GM06990 (cell line): ENCODE data around the gene WWTR1.

ENCODE experiments used
- DNase-seq: peaks from one replicate; pipeline ENCODE4 v3.0.0-alpha.2; 2011; ENCODE audit not compliant: insufficient read length; ENCODE audit errors: extremely low read depth
- H3K27me3 ChIP-seq: replicated peaks from 2 replicates; pipeline ENCODE4 v1.6.0; 2011; ENCODE audit warnings: low read length; ENCODE audit not compliant: control insufficient read depth, insufficient read depth
- H3K36me3 ChIP-seq: 2 replicates; pipeline ENCODE4 v1.5.1; 2011; ENCODE audit warnings: low read length; ENCODE audit not compliant: control insufficient read depth, insufficient read depth
- H3K4me3 ChIP-seq: replicated peaks from 2 replicates; pipeline ENCODE4 v1.5.1; 2011; ENCODE audit warnings: low read depth, mild to moderate bottlenecking, control low read depth, low read length
- TF ChIP-seq, protein P1 (sequence below): IDR thresholded peaks from 2 replicates; pipeline ENCODE4 v1.5.1; 2011; ENCODE audit warnings: low read length, control low read depth, mild to moderate bottlenecking, inconsistent platforms; ENCODE audit not compliant: insufficient read depth, poor library complexity, severe bottlenecking

Gene WWTR1

GRCh38 chr3:149660462-149660861 is 2.6 kb upstream of the WWTR1 start:
- no peaks in the 10 kb centered on the region for H3K36me3 ChIP-seq
- H3K27me3 ChIP-seq = no peaks in the 10 kb centered on the region
- DNase-seq = no peak
- TF ChIP-seq, protein P1, sequence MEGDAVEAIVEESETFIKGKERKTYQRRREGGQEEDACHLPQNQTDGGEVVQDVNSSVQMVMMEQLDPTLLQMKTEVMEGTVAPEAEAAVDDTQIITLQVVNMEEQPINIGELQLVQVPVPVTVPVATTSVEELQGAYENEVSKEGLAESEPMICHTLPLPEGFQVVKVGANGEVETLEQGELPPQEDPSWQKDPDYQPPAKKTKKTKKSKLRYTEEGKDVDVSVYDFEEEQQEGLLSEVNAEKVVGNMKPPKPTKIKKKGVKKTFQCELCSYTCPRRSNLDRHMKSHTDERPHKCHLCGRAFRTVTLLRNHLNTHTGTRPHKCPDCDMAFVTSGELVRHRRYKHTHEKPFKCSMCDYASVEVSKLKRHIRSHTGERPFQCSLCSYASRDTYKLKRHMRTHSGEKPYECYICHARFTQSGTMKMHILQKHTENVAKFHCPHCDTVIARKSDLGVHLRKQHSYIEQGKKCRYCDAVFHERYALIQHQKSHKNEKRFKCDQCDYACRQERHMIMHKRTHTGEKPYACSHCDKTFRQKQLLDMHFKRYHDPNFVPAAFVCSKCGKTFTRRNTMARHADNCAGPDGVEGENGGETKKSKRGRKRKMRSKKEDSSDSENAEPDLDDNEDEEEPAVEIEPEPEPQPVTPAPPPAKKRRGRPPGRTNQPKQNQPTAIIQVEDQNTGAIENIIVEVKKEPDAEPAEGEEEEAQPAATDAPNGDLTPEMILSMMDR = no peak
- no peak overlapping the region for H3K4me3 ChIP-seq

GRCh38 chr3:149658744-149659497 is 1.1 kb upstream of the WWTR1 start:
- Histone ChIP-seq H3K4me3 (peak overlapping the region; percentile 79), H3K27me3 (no peaks in the 10 kb centered on the region)
- no peak for DNase-seq

DNA sequence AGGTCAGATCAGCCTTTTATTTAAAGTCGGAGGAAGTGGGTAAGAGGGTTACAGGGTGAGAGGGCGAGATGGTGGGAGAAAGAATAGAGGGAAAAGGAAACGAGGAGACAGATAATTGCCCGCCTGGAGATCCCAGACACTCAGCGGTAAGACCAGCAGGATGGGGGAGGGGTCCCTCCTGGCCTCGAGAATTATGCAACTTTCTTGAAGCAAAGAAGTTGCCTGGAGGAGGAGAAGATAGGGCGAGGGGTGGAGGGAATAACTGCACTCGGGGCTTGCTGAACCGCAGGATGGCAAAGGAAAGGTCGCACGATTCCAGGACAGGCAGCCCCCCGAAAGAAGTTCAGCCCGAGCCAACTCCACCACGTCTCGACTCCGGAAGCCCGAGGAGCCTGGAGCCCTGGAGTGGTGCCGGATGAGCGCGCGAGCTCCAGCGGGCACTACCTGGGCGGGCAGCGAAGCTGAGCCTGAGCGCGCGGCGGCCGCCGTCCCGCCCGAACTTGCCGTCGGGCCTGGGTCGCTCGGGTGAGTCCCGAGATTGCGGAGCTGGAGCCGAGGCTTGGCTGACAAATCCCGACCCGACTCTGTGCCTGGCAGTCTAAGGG is 402 bp downstream of the WWTR1 start:
- DNase-seq = no peak
- H3K4me3 ChIP-seq = peak overlapping the region; percentile 79
- TF ChIP-seq, protein P1 = no peak

More at GRCh38 chr3:149658744-149659497, 1.1 kb upstream of the WWTR1 start:
- TF ChIP-seq, protein P1 = no peak
- no peaks in the 10 kb centered on the region for H3K36me3 ChIP-seq

DNA sequence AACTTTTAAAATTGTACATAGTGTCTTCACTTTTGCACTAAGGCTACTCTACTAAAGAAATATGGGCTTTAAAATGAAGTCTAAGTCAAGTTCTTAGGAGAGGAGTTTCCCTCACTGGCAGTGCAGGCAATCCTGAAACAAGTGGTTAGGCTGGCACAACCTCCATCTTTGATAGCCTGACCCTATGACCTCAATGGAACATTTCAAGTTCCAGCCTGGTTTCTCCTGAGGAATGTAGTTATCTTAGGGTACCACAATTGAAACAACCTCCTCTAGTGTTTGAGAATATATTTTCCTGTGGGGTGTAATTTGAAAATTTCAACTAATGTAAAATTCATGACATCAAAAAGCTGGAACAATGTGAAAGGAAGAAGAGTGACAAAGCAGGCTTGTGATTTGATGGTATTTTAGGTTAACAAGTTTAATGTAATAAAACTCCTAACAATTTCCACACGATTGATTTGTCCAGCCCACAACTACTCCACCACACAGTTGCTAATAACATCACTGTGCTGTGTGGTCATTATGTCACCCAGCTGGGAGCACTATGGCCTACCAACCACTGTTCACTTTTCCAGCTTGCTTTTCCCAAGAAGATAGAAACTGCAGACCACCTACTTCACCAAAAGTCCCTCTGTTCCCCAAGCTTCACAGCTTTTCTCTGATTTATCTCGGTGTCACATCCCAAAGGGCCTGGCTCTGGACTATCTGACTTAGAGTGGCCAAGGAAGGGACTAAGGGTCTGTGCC is 1.8 kb downstream of the WWTR1 start:
- Histone ChIP-seq H3K36me3 (no peaks in the 10 kb centered on the region), H3K27me3 (no peaks in the 10 kb centered on the region), H3K4me3 (no peak overlapping the region)
- TF ChIP-seq, protein P1 = no peak
- no peak for DNase-seq

More for the DNA sequence above, 402 bp downstream of the WWTR1 start:
- H3K36me3 ChIP-seq = no peaks in the 10 kb centered on the region
- no peaks in the 10 kb centered on the region for H3K27me3 ChIP-seq

DNA sequence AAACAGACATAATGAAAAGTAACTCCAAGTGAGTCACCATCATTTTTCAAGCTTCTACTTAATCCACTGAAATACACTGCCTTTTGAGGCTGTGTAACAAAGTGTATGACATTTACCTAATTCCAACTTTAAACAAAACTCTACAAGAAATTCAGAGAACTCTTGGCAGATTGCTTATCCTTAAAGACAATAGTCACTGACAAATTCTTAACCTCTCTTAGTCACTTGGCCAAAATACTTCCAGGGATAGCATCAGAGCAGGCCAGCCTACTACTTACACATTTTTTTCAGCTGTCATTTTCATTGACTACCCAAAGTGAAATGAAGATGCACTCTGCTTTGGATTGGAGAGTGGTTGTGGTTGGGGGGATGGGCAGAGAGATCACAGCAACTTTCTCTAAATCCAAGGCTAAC is 3.6 kb downstream of the WWTR1 start:
- Histone ChIP-seq H3K36me3 (no peaks in the 10 kb centered on the region), H3K27me3 (no peaks in the 10 kb centered on the region), H3K4me3 (no peak overlapping the region)
- DNase-seq = no peak
- TF ChIP-seq, protein P1 = no peak
